K562 (cell line): ENCODE results near the gene TDRD12. TPM values are rescaled to one million over a fixed set of nuclear protein-coding genes. Genes with fewer than 3 reads are reported as not detected.

Experiments
- ATAC-seq: fragments of 200-7000 bp; cut with Tn5 transposase; 3 replicates; pipeline ENCODE4 v1.9.1; 2020; ENCODE audit warnings: moderate library complexity
- BruUV-seq: library from RNA; stranded (reverse); fragments of 400-500 nt; replicated peaks from 2 replicates; lab custom pipeline; 2021; lab: Mats Ljungman, UMichigan
- CTCF ChIA-PET: fragments of 300-600 bp; formaldehyde crosslinking; extraction: SDS; loops from one replicate; lab custom pipeline; 2021; ENCODE audit warnings: low intra/inter-chr PET ratio; lab: Yijun Ruan, JAX
- POLR2A ChIA-PET: fragments of 300-600, 350-650 bp; sonication (Branson Sonifier 250); formaldehyde crosslinking; extraction: SDS; loops from one replicate; lab custom pipeline; 2021; ENCODE audit warnings: antibody characterized with exemption, inconsistent platforms; lab: Yijun Ruan, JAX
- DNase-seq, 4 experiments: peaks; one replicate each; pipeline versions ENCODE4 v3.0.0 to v3.0.0-alpha.2; 2011 to 2018; ENCODE audit warnings: low spot score in 3 of 4, mixed read lengths in 3 of 4; ENCODE audit errors: extremely low read depth in 1 of 4
- FAIRE-seq: peaks from 2 replicates; lab custom pipeline; 2011; peaks lifted over from hg19 to GRCh38; lab: Jason Lieb, UNC
- H2AFZ ChIP-seq: 2 replicates; pipeline ENCODE4 v1.6.0; 2011; ENCODE audit warnings: low read depth, low read length, control low read depth, inconsistent platforms
- H3K27ac ChIP-seq: fragments of 200-600 bp; 3 replicates; pipeline ENCODE4 v1.8.0; 2011; ENCODE audit warnings: low read depth, mild to moderate bottlenecking, control low read depth, inconsistent platforms, low read length, moderate library complexity, mixed read lengths; ENCODE audit errors: extremely low read depth
- H3K27me3 ChIP-seq, 2 experiments: fragments of 300-600 bp in 1 of 2; 2 replicates in 1 of 2; 3 replicates in 1 of 2; pipeline versions ENCODE4 v1.6.0 to v1.8.0; 2011; ENCODE audit warnings: inconsistent platforms in 2 of 2, low read length in 2 of 2, mild to moderate bottlenecking in 1 of 2, mixed read lengths in 1 of 2, moderate library complexity in 1 of 2; ENCODE audit not compliant: control insufficient read depth in 2 of 2, insufficient read depth in 2 of 2
- H3K36me3 ChIP-seq: fragments of 300-600 bp; 3 replicates; pipeline ENCODE4 v1.8.0; 2011; ENCODE audit warnings: mild to moderate bottlenecking, low read length, inconsistent platforms; ENCODE audit not compliant: control insufficient read depth, insufficient read depth
- H3K4me1 ChIP-seq, 2 experiments: fragments of 200-600 bp in 1 of 2; replicated peaks in 1 of 2; 2 replicates in 1 of 2; 3 replicates in 1 of 2; pipeline versions ENCODE4 v1.5.1 to v1.8.0; 2011; ENCODE audit warnings: inconsistent platforms in 2 of 2, low read length in 2 of 2, mild to moderate bottlenecking in 1 of 2, mixed read lengths in 1 of 2, moderate library complexity in 1 of 2; ENCODE audit not compliant: control insufficient read depth in 2 of 2, insufficient read depth in 2 of 2
- H3K4me2 ChIP-seq: 2 replicates; pipeline ENCODE4 v1.6.1; 2011; ENCODE audit warnings: low read length, control low read depth, inconsistent platforms, mixed read lengths; ENCODE audit not compliant: insufficient read depth
- H3K4me3 ChIP-seq: fragments of 200-600 bp; sonication (generic), shearing (Covaris generic); 2 replicates; pipeline ENCODE4 v1.5.1; 2016; ENCODE audit warnings: control low read depth, inconsistent platforms
- H3K79me2 ChIP-seq: fragments of 200-600 bp; 3 replicates; pipeline ENCODE4 v1.8.0; 2011; ENCODE audit warnings: low read length, inconsistent platforms; ENCODE audit not compliant: control insufficient read depth, insufficient read depth
- H3K9ac ChIP-seq, 2 experiments: 2 replicates each; pipeline versions ENCODE4 v1.6.0 to v1.6.1; 2011; ENCODE audit warnings: low read depth in 2 of 2, low read length in 2 of 2, control low read depth in 1 of 2, inconsistent platforms in 1 of 2, mild to moderate bottlenecking in 1 of 2, mixed read lengths in 1 of 2; ENCODE audit not compliant: insufficient read depth in 1 of 2
- H3K9me1 ChIP-seq: one replicate; pipeline ENCODE4 v1.6.0; 2011; ENCODE audit warnings: inconsistent platforms, mild to moderate bottlenecking, low read length, moderate library complexity; ENCODE audit not compliant: control insufficient read depth, insufficient read depth
- H3K9me3 ChIP-seq: replicated peaks from 2 replicates; pipeline ENCODE4 v1.5.1; 2011; ENCODE audit warnings: low read depth, low read length, inconsistent platforms; ENCODE audit not compliant: control insufficient read depth, insufficient read depth
- H4K20me1 ChIP-seq: replicated peaks from 2 replicates; pipeline ENCODE4 v1.6.1; 2011; ENCODE audit warnings: low read length, inconsistent platforms, mixed read lengths; ENCODE audit not compliant: control insufficient read depth, insufficient read depth
- CTCF ChIP-seq, 3 experiments: IDR thresholded peaks in 2 of 3; conservative IDR thresholded peaks in 1 of 3; 2 replicates each; pipeline ENCODE4 v1.5.1; 2011 to 2012; ENCODE audit warnings: low read length in 3 of 3, mild to moderate bottlenecking in 3 of 3, control low read depth in 2 of 3, improper control_type of control experiment in 1 of 3, inconsistent platforms in 1 of 3, low read depth in 1 of 3, mixed read lengths in 1 of 3, moderate library complexity in 1 of 3; ENCODE audit not compliant: insufficient read depth in 2 of 3
- NEUROD1 ChIP-seq: fragments of 150-350 bp; IDR thresholded peaks from 2 replicates; pipeline ENCODE4 v1.6.1; 2014; ENCODE audit warnings: borderline replicate concordance, low read length, low read depth; ENCODE audit not compliant: partially characterized antibody
- RAD21 ChIP-seq, 2 experiments: fragments of 250-450 bp in 1 of 2; fragments of 450-650 bp in 1 of 2; sonication (Bioruptor Pico) in 1 of 2; formaldehyde crosslinking in 1 of 2; IDR thresholded peaks in 1 of 2; conservative IDR thresholded peaks in 1 of 2; 2 replicates each; pipeline versions ENCODE4 v1.4.0 to v1.8.0; 2020 to 2022; ENCODE audit warnings: mild to moderate bottlenecking in 2 of 2, moderate library complexity in 1 of 2
- REST ChIP-seq, 2 experiments: fragments of 450-650 bp; formaldehyde crosslinking in 1 of 2; IDR thresholded peaks; 2 replicates each; pipeline versions ENCODE4 v1.4.0 to v1.6.1; 2014 to 2020; ENCODE audit warnings: mild to moderate bottlenecking in 2 of 2, borderline replicate concordance in 1 of 2, low read depth in 1 of 2
- WGBS: fragments of 100-300 bp; shearing (Covaris generic); methylation state at CpG from one replicate; pipeline ENCODE4 v1.1.6; 2016; ENCODE audit warnings: low coverage, mixed read lengths; ENCODE audit not compliant: insufficient coverage; ENCODE audit errors: missing lambda C conversion rate; 5-methylcytosine and 5-hydroxymethylcytosine counted together
- in situ Hi-C: fragments of 300-500 bp; cut with MboI; formaldehyde crosslinking; loops from 4 replicates; pipeline ENCODE4 v1.15.0; 2018; ENCODE audit warnings: inconsistent platforms, mixed read lengths
- intact Hi-C: fragments of 100-400 bp; cut with micrococcal nuclease; formaldehyde crosslinking; loops from 2 replicates; pipeline ENCODE4 v1.14.2; 2022
- polyA plus RNA-seq, 8 experiments: library from polyadenylated mRNA; depleted of rRNA in 4 of 8; stranded (reverse) in 5 of 8; unstranded in 3 of 8; fragments of >200 nt; fragmentation: Nextera tagmentation in 2 of 8; fragmentation: Illumina TruSeq in 1 of 8; extraction: Ambion mirVana in 2 of 8; extraction: Trizol in 1 of 8; gene quantifications; 2 replicates each; pipeline versions ENCODE4 v1.2.1 to v1.2.3, GENCODE V29; 2011 to 2014; ENCODE audit warnings: inconsistent platforms in 1 of 8, missing spikeins in 1 of 8
- total RNA-seq, 7 experiments: library from RNA; depleted of rRNA in 6 of 7; stranded (reverse); fragments of >200 nt in 6 of 7; fragmentation: Illumina TruSeq in 2 of 7; extraction: Trizol in 2 of 7; gene quantifications; 2 replicates each; pipeline versions ENCODE4 v1.2.1 to v1.2.3, GENCODE V29; 2011 to 2021; ENCODE audit warnings: low replicate concordance in 1 of 7

Gene TDRD12
- total and polyA plus RNA-seq, 9 of the 15 experiments (the other 6 are each of a cell fraction or from before 2014, with no cell fraction given), result 0.03 TPM; not detected in 8

- peak; percentile 69 for ATAC-seq
- 3% methylated on average over 12 of the region's 12 CpGs for WGBS
- Histone ChIP-seq H3K27me3 (peaks cover 14 to 63% of the 10 kb centered on the region in 2 experiments), H2AFZ (no peak overlapping the region), H3K36me3 (no peaks in the 10 kb centered on the region), H3K9ac (0 out of 4 replicates have a peak overlapping the region, but pooled peaks of 1 of the 2 experiments have one; percentile 13), H3K79me2 (no peaks in the 10 kb centered on the region), H3K4me3 (no peak overlapping the region), H4K20me1 (0 out of 2 replicates have a peak, but pooled peaks cover 10% of the 10 kb centered on the region), H3K27ac (no peak overlapping the region), H3K9me3 (no peaks in the 10 kb centered on the region), H3K4me2 (no peak overlapping the region), H3K9me1 (no peaks in the 10 kb centered on the region), H3K4me1 (peaks cover 0 to 3% of the 10 kb centered on the region in 2 experiments; a peak in 1 of 5 replicates)
- peak; percentile 33 for TF ChIP-seq REST (IDR thresholded peaks at IDR 0.05; ENCODE audit: borderline replicate concordance)
- TF ChIP-seq REST (CRISPR knock-in tag; IDR thresholded peaks at IDR 0.05; ENCODE audit: low read depth), result no peak
- TF ChIP-seq CTCF (IDR thresholded peaks at IDR 0.05 in 2 of 3, conservative IDR thresholded peaks at IDR 0.05 in 1 of 3; ENCODE audit: insufficient read depth in 2 of 3, low read depth in 1 of 3, low read length in 3 of 3), result peak; percentile 32 to 49 (median 37); a peak in 5 of 6 replicates
- peak in 1 of 2 experiments; percentile 58; a peak in 2 of 4 replicates for TF ChIP-seq RAD21 (CRISPR knock-in tag; conservative IDR thresholded peaks at IDR 0.05 in 1 of 2, IDR thresholded peaks at IDR 0.05 in 1 of 2)
- TF ChIP-seq NEUROD1, result no peak
- intact Hi-C loops (no loop called here), in situ Hi-C loops (no loop called here)
- CTCF ChIA-PET, result no interaction called here
- DNase-seq, result peak in 1 of 4 experiments; percentile 10
- BruUV-seq, result no TSS peak
- POLR2A ChIA-PET, result interaction anchor here (0.6 kb wide), 4 partner anchors 12 to 588 kb away, joined by 3 read pairs; no protein-coding TSS in a partner anchor
- no peak for FAIRE-seq
Observed at GRCh38 chr19:32870981-32871451, 151.4 kb downstream of the TDRD12 start.
